ENCODE results near the gene RNF126.
"Not testable (repeated sequence)": the region's sequence is repeated elsewhere in the genome, so short reads cannot be mapped to it uniquely, and the experiment has no call there.

RNF126 gene

GRCh38 chr19:609004-609346, 54.0 kb downstream of the RNF126 start:
- DNase-seq: no peak

GRCh38 chr19:608155-609003, 54.6 kb downstream of the RNF126 start:
- DNase-seq: no peak

- DNase-seq: no peak
Measured at GRCh38 chr19:607301-608154, 55.5 kb downstream of the RNF126 start.

GRCh38 chr19:605061-605971, 57.7 kb downstream of the RNF126 start:
- not testable (repeated sequence) for DNase-seq

GRCh38 chr19:604355-604754, 58.7 kb downstream of the RNF126 start:
- no peak for DNase-seq

- DNase-seq: not testable (repeated sequence)
Measured at GRCh38 chr19:603779-604178, 59.2 kb downstream of the RNF126 start.

GRCh38 chr19:603302-603639, 59.7 kb downstream of the RNF126 start:
- not testable (repeated sequence) for DNase-seq

- no peak for DNase-seq
Measured at GRCh38 chr19:602391-603301, 60.4 kb downstream of the RNF126 start.

- no peak for DNase-seq
Measured at GRCh38 chr19:601790-602189, 61.2 kb downstream of the RNF126 start.

GRCh38 chr19:601310-601709, 61.7 kb downstream of the RNF126 start:
- no peak for DNase-seq

Measured in activated CD4-positive, alpha-beta T cell treated with anti-CD3 and anti-CD28 coated beads for 4 hours (primary cell).